HEK293 (cell line): ENCODE data around the gene KIAA1671.
A peak's percentile ranks its signal among the peaks of the same experiment; 100 is the strongest.

ENCODE experiments used
- BCL11A ChIP-seq: fragments of 450-650 bp; formaldehyde crosslinking; IDR thresholded peaks from 2 replicates; pipeline ENCODE4 v1.5.1; 2016; ENCODE audit warnings: low read depth, missing biosample characterization, missing genetic modification characterization
- CTCF ChIP-seq: fragments of 450-650 bp; formaldehyde crosslinking; IDR thresholded peaks from 2 replicates; pipeline ENCODE4 v1.5.1; 2016; ENCODE audit warnings: missing biosample characterization, missing genetic modification characterization
- GLIS1 ChIP-seq: fragments of 450-650 bp; formaldehyde crosslinking; IDR thresholded peaks from 2 replicates; pipeline ENCODE4 v1.5.1; 2016; ENCODE audit warnings: missing biosample characterization, missing genetic modification characterization
- KLF8 ChIP-seq: fragments of 450-650 bp; formaldehyde crosslinking; IDR thresholded peaks from 2 replicates; pipeline ENCODE4 v1.5.1; 2016; ENCODE audit warnings: missing biosample characterization, missing genetic modification characterization
- OSR2 ChIP-seq: fragments of 450-650 bp; formaldehyde crosslinking; IDR thresholded peaks from 2 replicates; pipeline ENCODE4 v1.5.1; 2016; ENCODE audit warnings: missing biosample characterization, missing genetic modification characterization
- PBX3 ChIP-seq: sonication (generic); formaldehyde crosslinking; IDR thresholded peaks from 2 replicates; pipeline ENCODE4 v1.8.1; 2022; ENCODE audit warnings: mild to moderate bottlenecking, moderate library complexity, missing genetic modification reagents
- PRDM2 ChIP-seq: fragments of 450-650 bp; formaldehyde crosslinking; IDR thresholded peaks from 2 replicates; pipeline ENCODE4 v1.5.1; 2016; ENCODE audit warnings: missing biosample characterization, missing genetic modification characterization, borderline replicate concordance
- SP3 ChIP-seq: fragments of 450-650 bp; formaldehyde crosslinking; IDR thresholded peaks from 2 replicates; pipeline ENCODE4 v1.5.1; 2016; ENCODE audit warnings: missing biosample characterization, missing genetic modification characterization
- ZIC2 ChIP-seq: fragments of 450-650 bp; formaldehyde crosslinking; IDR thresholded peaks from 2 replicates; pipeline ENCODE4 v1.5.1; 2016; ENCODE audit warnings: missing biosample characterization, missing genetic modification characterization
- ZNF184 ChIP-seq: fragments of 450-650 bp; IDR thresholded peaks from 2 replicates; pipeline ENCODE4 v1.5.1; 2018; ENCODE audit warnings: missing biosample characterization, mild to moderate bottlenecking, missing genetic modification characterization
- ZNF274 ChIP-seq, 2 experiments: fragments of 200-500 bp in 1 of 2; fragments of 450-650 bp in 1 of 2; sonication (Bioruptor generic) in 1 of 2; formaldehyde crosslinking in 1 of 2; IDR thresholded peaks; 2 replicates each; pipeline versions ENCODE4 v1.5.1 to v1.6.1; 2014 to 2016; ENCODE audit warnings: borderline replicate concordance in 1 of 2, inconsistent platforms in 1 of 2, low read length in 1 of 2, missing biosample characterization in 1 of 2, missing genetic modification characterization in 1 of 2
- ZNF311 ChIP-seq: fragments of 450-650 bp; formaldehyde crosslinking; IDR thresholded peaks from 2 replicates; pipeline ENCODE4 v1.5.1; 2017; ENCODE audit warnings: missing biosample characterization, missing genetic modification characterization, borderline replicate concordance
- ZNF350 ChIP-seq: fragments of 450-650 bp; formaldehyde crosslinking; IDR thresholded peaks from 2 replicates; pipeline ENCODE4 v1.5.0; 2017; ENCODE audit warnings: missing biosample characterization, mild to moderate bottlenecking, missing genetic modification characterization
- ZNF362 ChIP-seq: fragments of 450-650 bp; formaldehyde crosslinking; IDR thresholded peaks from 2 replicates; pipeline ENCODE4 v1.5.1; 2016; ENCODE audit warnings: missing biosample characterization, missing genetic modification characterization
- ZNF488 ChIP-seq: fragments of 450-650 bp; formaldehyde crosslinking; IDR thresholded peaks from 2 replicates; pipeline ENCODE4 v1.5.1; 2016; ENCODE audit warnings: missing biosample characterization, missing genetic modification characterization
- ZNF514 ChIP-seq: fragments of 450-650 bp; formaldehyde crosslinking; IDR thresholded peaks from 2 replicates; pipeline ENCODE4 v1.5.1; 2016; ENCODE audit warnings: missing biosample characterization, missing genetic modification characterization
- ZNF529 ChIP-seq: fragments of 450-650 bp; formaldehyde crosslinking; IDR thresholded peaks from 2 replicates; pipeline ENCODE4 v1.5.1; 2017; ENCODE audit warnings: missing genetic modification characterization, missing biosample characterization; ENCODE audit not compliant: insufficient replicate concordance
- ZNF621 ChIP-seq: fragments of 450-650 bp; formaldehyde crosslinking; IDR thresholded peaks from 2 replicates; pipeline ENCODE4 v1.5.1; 2017; ENCODE audit warnings: missing biosample characterization, missing genetic modification characterization
- ZNF707 ChIP-seq: fragments of 450-650 bp; formaldehyde crosslinking; IDR thresholded peaks from 2 replicates; pipeline ENCODE4 v1.5.1; 2016; ENCODE audit warnings: missing biosample characterization, missing genetic modification characterization
- ZNF777 ChIP-seq: fragments of 450-650 bp; formaldehyde crosslinking; IDR thresholded peaks from 2 replicates; pipeline ENCODE4 v1.5.1; 2017; ENCODE audit warnings: missing biosample characterization, missing genetic modification characterization, borderline replicate concordance
- ZNF791 ChIP-seq: fragments of 450-650 bp; formaldehyde crosslinking; IDR thresholded peaks from 2 replicates; pipeline ENCODE4 v1.5.1; 2016; ENCODE audit warnings: missing biosample characterization, missing genetic modification characterization
- ZNF830 ChIP-seq: fragments of 450-650 bp; IDR thresholded peaks from 2 replicates; pipeline ENCODE4 v1.5.0; 2018; ENCODE audit warnings: missing biosample characterization, missing genetic modification characterization, low read depth, mild to moderate bottlenecking, moderate library complexity
- ZNF837 ChIP-seq: fragments of 450-650 bp; formaldehyde crosslinking; IDR thresholded peaks from 2 replicates; pipeline ENCODE4 v1.5.1; 2016; ENCODE audit warnings: missing biosample characterization, missing genetic modification characterization
- ZNF843 ChIP-seq: fragments of 450-650 bp; formaldehyde crosslinking; IDR thresholded peaks from 2 replicates; pipeline ENCODE4 v1.5.1; 2016; ENCODE audit warnings: missing biosample characterization, missing genetic modification characterization
- ZSCAN18 ChIP-seq: fragments of 450-650 bp; formaldehyde crosslinking; IDR thresholded peaks from 2 replicates; pipeline ENCODE4 v1.5.1; 2016; ENCODE audit warnings: missing biosample characterization, missing genetic modification characterization
- ZSCAN23 ChIP-seq: fragments of 450-650 bp; formaldehyde crosslinking; IDR thresholded peaks from 2 replicates; pipeline ENCODE4 v1.5.1; 2016; ENCODE audit warnings: missing biosample characterization, missing genetic modification characterization
- ZXDB ChIP-seq: fragments of 450-650 bp; formaldehyde crosslinking; IDR thresholded peaks from 2 replicates; pipeline ENCODE4 v1.5.1; 2016; ENCODE audit warnings: missing biosample characterization, missing genetic modification characterization

The KIAA1671 gene

GRCh38 chr22:25235547-25236290, 283.2 kb downstream of the KIAA1671 start (continued):
- TF ChIP-seq ZNF621 (tag by site-specific recombination): no peak
- TF ChIP-seq ZNF830 (tag by site-specific recombination): no peak
- no peak for TF ChIP-seq ZSCAN18
- TF ChIP-seq ZXDB (tag by site-specific recombination): peak; percentile 53; the same call in 1 of the 2 replicates
- no peak for TF ChIP-seq BCL11A (tag by site-specific recombination)
- no peak for TF ChIP-seq OSR2 (tag by site-specific recombination)
- no peak for TF ChIP-seq ZNF529 (tag by site-specific recombination)
- no peak for TF ChIP-seq ZNF350 (tag by site-specific recombination)
- no peak for TF ChIP-seq PRDM2 (tag by site-specific recombination)
- TF ChIP-seq ZSCAN23 (tag by site-specific recombination): no peak
- peak; percentile 99 for TF ChIP-seq PBX3 (CRISPR knock-in tag)
- no peak for TF ChIP-seq ZNF488 (tag by site-specific recombination)
- no peak for TF ChIP-seq ZNF274 (IDR thresholded peaks at IDR 0.05; ENCODE audit: low read length)
- TF ChIP-seq ZNF274 (tag by site-specific recombination; IDR thresholded peaks at IDR 0.05; ENCODE audit: borderline replicate concordance): no peak
- peak; percentile 85 for TF ChIP-seq SP3 (tag by site-specific recombination)
- TF ChIP-seq ZIC2 (tag by site-specific recombination): no peak
- TF ChIP-seq ZNF184 (tag by site-specific recombination): no peak
- TF ChIP-seq ZNF362 (tag by site-specific recombination): peak; percentile 88
- no peak for TF ChIP-seq ZNF791 (tag by site-specific recombination)
- TF ChIP-seq GLIS1 (tag by site-specific recombination): no peak
- TF ChIP-seq CTCF (tag by site-specific recombination): peak; percentile 96
- no peak for TF ChIP-seq ZNF514 (tag by site-specific recombination)
- TF ChIP-seq KLF8 (tag by site-specific recombination): peak; percentile 28; the same call in 1 of the 2 replicates
- TF ChIP-seq ZNF707 (tag by site-specific recombination): no peak
- TF ChIP-seq ZNF311 (tag by site-specific recombination): no peak
- no peak for TF ChIP-seq ZNF837 (tag by site-specific recombination)
- TF ChIP-seq ZNF777: no peak
- no peak for TF ChIP-seq ZNF843 (tag by site-specific recombination)
